ENCODE results near the gene CCDC174.

CCDC174 gene

GRCh38 chr3:14703791-14704190 is 52.2 kb downstream of the CCDC174 start:
- ChIA-PET CTCF (no interaction called here), POLR2A (no interaction called here)
- DNase-seq (ENCODE audit: extremely low spot score) = no peak
- TF ChIP-seq FOXM1 (IDR thresholded peaks at IDR 0.05; ENCODE audit: borderline replicate concordance) (no peak), ARNT (IDR thresholded peaks at IDR 0.05) (no peak), NFRKB (IDR thresholded peaks at IDR 0.05) (no peak), SUZ12 (IDR thresholded peaks at IDR 0.05) (no peak), ZNF384 (IDR thresholded peaks at IDR 0.05) (no peak)

GRCh38 chr3:14706096-14706495 is 54.5 kb downstream of the CCDC174 start:
- POLR2A ChIA-PET = no interaction called here
- no peak for TF ChIP-seq ELF4 (IDR thresholded peaks at IDR 0.05)
- no peak for TF ChIP-seq NFRKB (IDR thresholded peaks at IDR 0.05)
- TF ChIP-seq ARNT (IDR thresholded peaks at IDR 0.05) = no peak
- TF ChIP-seq CTBP1 (IDR thresholded peaks at IDR 0.05; ENCODE audit: borderline replicate concordance) = no peak
- no peak for TF ChIP-seq FOXK2 (IDR thresholded peaks at IDR 0.05)
- TF ChIP-seq ZNF384 (IDR thresholded peaks at IDR 0.05) = no peak
- TF ChIP-seq SP1 (IDR thresholded peaks at IDR 0.05) = no peak
- no peak for TF ChIP-seq LEF1 (IDR thresholded peaks at IDR 0.05; ENCODE audit: borderline replicate concordance)
- no peak for TF ChIP-seq L3MBTL2 (conservative IDR thresholded peaks at IDR 0.05)
- no peak for TF ChIP-seq PKNOX1 (IDR thresholded peaks at IDR 0.05)
- TF ChIP-seq TARDBP (IDR thresholded peaks at IDR 0.05) = no peak
- TF ChIP-seq HDGF (IDR thresholded peaks at IDR 0.05; ENCODE audit: borderline replicate concordance) = no peak
- DNase-seq (ENCODE audit: extremely low spot score) = no peak
- CTCF ChIA-PET = no interaction called here

- CTCF ChIA-PET = no interaction called here
- TF ChIP-seq BHLHE40 (IDR thresholded peaks at IDR 0.05; ENCODE audit: borderline replicate concordance) (no peak), HDGF (IDR thresholded peaks at IDR 0.05; ENCODE audit: borderline replicate concordance) (no peak), FOXK2 (IDR thresholded peaks at IDR 0.05) (no peak), L3MBTL2 (conservative IDR thresholded peaks at IDR 0.05) (no peak), SUZ12 (IDR thresholded peaks at IDR 0.05) (no peak), SP1 (IDR thresholded peaks at IDR 0.05) (no peak), TARDBP (IDR thresholded peaks at IDR 0.05) (no peak), NFRKB (IDR thresholded peaks at IDR 0.05) (no peak), LEF1 (IDR thresholded peaks at IDR 0.05; ENCODE audit: borderline replicate concordance) (no peak), FOXA1 (IDR thresholded peaks at IDR 0.05) (no peak), CTBP1 (IDR thresholded peaks at IDR 0.05; ENCODE audit: borderline replicate concordance) (no peak), PKNOX1 (IDR thresholded peaks at IDR 0.05) (no peak), ZNF384 (IDR thresholded peaks at IDR 0.05) (no peak), FOXM1 (IDR thresholded peaks at IDR 0.05; ENCODE audit: borderline replicate concordance) (no peak), ARNT (IDR thresholded peaks at IDR 0.05) (no peak), ELF4 (IDR thresholded peaks at IDR 0.05) (no peak)
- POLR2A ChIA-PET = no interaction called here
- DNase-seq (ENCODE audit: extremely low spot score) = no peak
These were observed 65.0 kb downstream of the CCDC174 start for GRCh38 chr3:14716591-14716990.

- TF ChIP-seq FOXA1 (IDR thresholded peaks at IDR 0.05) (no peak), FOXM1 (IDR thresholded peaks at IDR 0.05; ENCODE audit: borderline replicate concordance) (no peak), ARNT (IDR thresholded peaks at IDR 0.05) (no peak), CTBP1 (IDR thresholded peaks at IDR 0.05; ENCODE audit: borderline replicate concordance) (no peak), TARDBP (IDR thresholded peaks at IDR 0.05) (no peak)
- no peak for DNase-seq (ENCODE audit: extremely low spot score)
- POLR2A ChIA-PET = no interaction called here
- CTCF ChIA-PET = no interaction called here
These were observed 65.7 kb downstream of the CCDC174 start for GRCh38 chr3:14717307-14717706.

GRCh38 chr3:14718539-14718938 is 67.0 kb downstream of the CCDC174 start:
- no peak for DNase-seq (ENCODE audit: extremely low spot score)
- POLR2A ChIA-PET = no interaction called here

GRCh38 chr3:14719006-14719405 is 67.4 kb downstream of the CCDC174 start:
- ChIA-PET CTCF (no interaction called here), POLR2A (no interaction called here)
- no peak for DNase-seq (ENCODE audit: extremely low spot score)
- TF ChIP-seq PKNOX1 (IDR thresholded peaks at IDR 0.05) = no peak
- no peak for TF ChIP-seq ARNT (IDR thresholded peaks at IDR 0.05)
- no peak for TF ChIP-seq HDGF (IDR thresholded peaks at IDR 0.05; ENCODE audit: borderline replicate concordance)
- no peak for TF ChIP-seq NFRKB (IDR thresholded peaks at IDR 0.05)
- no peak for TF ChIP-seq ELF4 (IDR thresholded peaks at IDR 0.05)
- no peak for TF ChIP-seq SUZ12 (IDR thresholded peaks at IDR 0.05)
- no peak for TF ChIP-seq TARDBP (IDR thresholded peaks at IDR 0.05)
- no peak for TF ChIP-seq ZNF384 (IDR thresholded peaks at IDR 0.05)
- TF ChIP-seq FOXA1 (IDR thresholded peaks at IDR 0.05) = no peak
- TF ChIP-seq BHLHE40 (IDR thresholded peaks at IDR 0.05; ENCODE audit: borderline replicate concordance) = no peak
- no peak for TF ChIP-seq SP1 (IDR thresholded peaks at IDR 0.05)
- TF ChIP-seq L3MBTL2 (conservative IDR thresholded peaks at IDR 0.05) = no peak
- TF ChIP-seq CTBP1 (IDR thresholded peaks at IDR 0.05; ENCODE audit: borderline replicate concordance) = no peak
- no peak for TF ChIP-seq FOXK2 (IDR thresholded peaks at IDR 0.05)
- no peak for TF ChIP-seq LEF1 (IDR thresholded peaks at IDR 0.05; ENCODE audit: borderline replicate concordance)
- no peak for TF ChIP-seq FOXM1 (IDR thresholded peaks at IDR 0.05; ENCODE audit: borderline replicate concordance)

More at GRCh38 chr3:14718539-14718938, 67.0 kb downstream of the CCDC174 start:
- CTCF ChIA-PET = no interaction called here
- no peak for TF ChIP-seq SUZ12 (IDR thresholded peaks at IDR 0.05)
- TF ChIP-seq FOXM1 (IDR thresholded peaks at IDR 0.05; ENCODE audit: borderline replicate concordance) = no peak
- no peak for TF ChIP-seq BHLHE40 (IDR thresholded peaks at IDR 0.05; ENCODE audit: borderline replicate concordance)
- no peak for TF ChIP-seq NFRKB (IDR thresholded peaks at IDR 0.05)
- no peak for TF ChIP-seq HDGF (IDR thresholded peaks at IDR 0.05; ENCODE audit: borderline replicate concordance)
- TF ChIP-seq SP1 (IDR thresholded peaks at IDR 0.05) = no peak
- no peak for TF ChIP-seq ZNF384 (IDR thresholded peaks at IDR 0.05)
- no peak for TF ChIP-seq FOXK2 (IDR thresholded peaks at IDR 0.05)
